ENCODE results near the gene EHBP1L1.

The EHBP1L1 gene

DNA sequence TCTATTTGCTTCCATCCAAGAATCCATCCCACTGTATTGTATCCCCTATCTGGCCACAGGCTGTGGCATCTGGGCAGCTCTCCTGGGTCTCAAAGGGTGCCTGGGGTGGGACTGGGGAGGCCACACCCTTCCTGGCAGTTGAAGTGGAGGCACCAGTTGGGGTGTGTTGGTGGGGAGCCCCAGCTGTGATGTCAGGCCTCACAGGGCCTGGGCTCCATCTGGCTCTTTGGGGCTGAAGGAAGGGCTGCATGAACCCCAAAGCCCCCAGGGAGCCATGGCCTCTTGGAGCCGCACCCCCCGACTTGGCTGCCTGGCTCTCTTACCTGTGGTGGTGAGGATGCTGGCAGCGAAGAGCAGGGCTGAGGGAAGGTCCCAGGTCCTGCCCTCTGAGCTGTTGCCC lies 19.3 kb downstream of the EHBP1L1 start:
- no peak for DNase-seq (ENCODE audit: low read depth)

DNA sequence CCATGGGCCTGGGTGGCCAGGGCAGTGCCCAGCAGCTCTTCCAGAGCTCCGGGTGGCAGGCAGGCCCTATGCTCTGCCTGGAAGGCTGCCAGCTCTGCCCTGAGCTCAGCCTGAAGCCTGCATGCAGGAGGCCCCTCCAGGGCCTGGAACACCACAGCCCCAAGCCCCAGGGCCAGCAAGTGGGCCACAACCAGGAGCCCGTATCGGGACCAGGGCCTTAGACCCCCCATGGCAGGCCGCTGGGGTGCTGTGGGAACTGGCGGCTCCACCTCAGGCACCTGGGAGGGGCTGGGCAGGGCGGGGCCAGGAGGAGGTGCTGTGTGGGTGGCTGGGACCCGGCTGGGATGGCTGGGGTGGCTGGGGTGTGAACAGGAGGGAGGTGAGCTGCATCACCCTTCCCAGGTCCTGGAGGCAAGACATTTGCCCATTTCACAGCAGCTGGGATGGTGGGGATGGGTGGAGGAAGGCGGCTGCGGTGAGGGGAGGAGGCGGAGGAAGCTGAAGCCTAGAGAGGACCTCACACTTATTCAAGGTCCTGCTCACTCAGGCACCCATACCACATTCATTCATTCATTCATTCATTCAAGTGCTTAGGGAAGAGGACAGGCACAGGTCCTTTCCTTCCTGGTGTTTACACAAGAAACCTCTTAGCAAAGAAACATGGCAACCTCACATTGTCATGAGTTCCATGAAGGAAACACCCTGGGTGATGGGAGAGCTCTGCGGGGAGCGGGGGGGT lies 19.9 kb downstream of the EHBP1L1 start, which contains the start of gene KCNK7:
KCNK7 (minus strand) TSS at position 258 of the 739 bp plus-strand sequence; CDS start at position 230, 28 bp downstream.
- DNase-seq (ENCODE audit: low read depth) = no peak

DNA sequence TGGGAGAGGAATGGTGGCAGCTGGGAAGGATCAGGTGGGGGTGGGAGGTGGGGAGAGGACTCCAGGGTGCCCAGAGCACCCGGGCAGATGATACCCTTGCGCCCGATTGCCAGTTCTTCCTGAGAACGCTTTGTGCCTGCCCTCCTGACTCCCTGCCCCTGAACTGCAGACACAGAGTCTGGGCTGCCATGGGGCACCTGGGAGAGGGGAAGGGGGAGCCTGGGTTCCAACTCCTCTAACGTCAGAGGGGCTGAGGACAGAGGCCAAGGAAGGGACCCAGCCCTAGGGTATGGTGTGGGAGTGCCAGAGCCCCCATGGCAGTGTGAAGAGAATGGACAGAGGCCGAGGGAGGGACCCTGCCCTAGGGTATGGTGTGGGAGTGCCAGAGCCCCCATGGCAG lies 20.7 kb downstream of the EHBP1L1 start:
- DNase-seq (ENCODE audit: low read depth) = no peak

DNA sequence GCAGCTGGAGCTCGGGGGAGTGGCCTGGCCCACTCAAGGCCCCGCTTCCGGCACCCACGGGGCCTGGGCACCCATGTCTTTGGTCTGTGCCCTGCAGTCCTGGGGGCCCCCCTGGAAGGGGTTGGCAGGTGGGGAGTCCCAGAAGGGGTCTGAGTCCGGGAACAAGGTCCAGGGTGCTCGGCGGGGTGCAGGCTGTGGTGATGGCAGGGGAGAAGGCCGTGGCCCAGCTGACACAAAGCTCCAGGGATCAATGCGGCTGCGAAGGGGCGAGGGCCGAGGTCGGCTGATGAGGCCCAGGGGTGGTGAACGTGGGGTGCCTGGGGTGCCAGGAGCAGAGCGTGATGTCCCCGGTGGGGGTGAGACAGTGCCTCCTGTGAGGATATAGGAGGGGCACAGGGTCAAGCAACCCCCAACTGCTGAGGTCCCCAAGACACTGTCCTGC lies 22.4 kb downstream of the EHBP1L1 start:
- no peak for DNase-seq (ENCODE audit: low read depth)

DNA sequence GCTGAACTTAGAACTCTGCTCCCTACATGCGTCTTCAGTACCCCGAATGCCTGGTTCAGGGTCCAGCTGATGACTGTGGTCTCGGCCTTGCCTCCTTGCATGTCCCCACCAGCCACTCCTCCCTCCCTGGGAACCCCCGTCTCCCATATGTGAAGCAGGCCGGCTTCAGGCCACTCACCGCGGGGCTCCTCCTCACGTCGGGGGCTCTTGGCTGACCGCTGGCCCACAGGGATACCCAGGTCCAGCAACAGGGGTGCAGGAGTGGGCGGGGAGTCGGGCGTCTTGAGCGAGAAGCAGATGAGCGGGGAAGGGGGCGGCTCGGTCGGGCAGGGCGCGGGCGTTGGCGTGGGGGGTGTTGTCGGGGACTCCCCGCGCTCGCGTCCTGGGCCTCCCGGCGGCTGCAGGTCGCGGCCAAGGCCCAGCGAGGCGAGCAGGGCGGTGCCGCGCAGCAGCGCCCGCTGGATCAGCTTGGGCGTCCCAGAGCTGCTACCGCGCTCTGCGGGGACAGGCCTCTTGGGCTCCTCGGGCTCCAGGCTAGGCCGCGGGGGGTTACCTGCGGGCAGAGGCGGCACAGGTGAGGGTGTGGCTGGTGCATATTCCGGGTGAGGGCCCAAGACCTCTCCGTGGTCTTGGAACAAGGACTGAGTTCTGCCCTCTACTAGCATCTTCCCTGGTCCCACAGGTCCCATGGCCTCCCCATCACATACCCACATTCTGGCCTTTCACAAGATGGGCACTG lies 23.5 kb downstream of the EHBP1L1 start:
- DNase-seq (ENCODE audit: low read depth) = no peak

DNA sequence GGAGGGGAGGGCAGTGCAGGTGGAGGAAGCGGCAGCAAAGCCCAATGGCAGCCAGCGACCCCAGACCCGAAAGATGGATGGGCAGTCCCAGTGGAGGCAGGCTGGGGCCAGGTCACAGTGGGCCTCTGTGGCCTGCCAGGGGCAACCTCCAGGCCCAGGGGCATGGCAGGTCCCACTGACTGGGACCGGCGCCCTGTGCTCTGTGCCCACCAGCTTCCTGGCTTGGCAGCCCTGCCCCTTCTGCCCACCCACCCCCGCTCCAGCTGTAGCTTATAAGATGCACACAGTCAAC lies 24.0 kb downstream of the EHBP1L1 start:
- no peak for DNase-seq (ENCODE audit: low read depth)

DNA sequence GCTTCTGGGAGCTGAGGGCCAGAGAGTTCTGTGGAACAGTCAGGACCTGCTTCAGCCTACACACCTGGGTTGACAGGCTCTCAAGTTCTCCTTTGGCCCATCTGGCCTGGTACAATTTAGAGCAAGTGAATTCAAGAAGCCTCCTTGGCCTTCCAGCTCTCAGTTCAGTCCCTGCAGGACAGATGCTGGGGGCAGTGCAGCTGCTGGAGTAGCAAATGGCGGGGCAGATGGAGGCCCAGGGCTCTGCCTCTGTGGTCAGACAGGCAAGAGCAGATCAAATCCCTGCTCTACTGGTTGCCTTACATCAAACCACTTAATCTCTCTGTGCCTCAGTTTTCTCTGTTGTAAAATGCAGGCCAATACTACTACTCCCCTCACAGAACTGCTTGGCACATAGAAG lies 28.4 kb downstream of the EHBP1L1 start:
- no peak for DNase-seq (ENCODE audit: low read depth)

DNA sequence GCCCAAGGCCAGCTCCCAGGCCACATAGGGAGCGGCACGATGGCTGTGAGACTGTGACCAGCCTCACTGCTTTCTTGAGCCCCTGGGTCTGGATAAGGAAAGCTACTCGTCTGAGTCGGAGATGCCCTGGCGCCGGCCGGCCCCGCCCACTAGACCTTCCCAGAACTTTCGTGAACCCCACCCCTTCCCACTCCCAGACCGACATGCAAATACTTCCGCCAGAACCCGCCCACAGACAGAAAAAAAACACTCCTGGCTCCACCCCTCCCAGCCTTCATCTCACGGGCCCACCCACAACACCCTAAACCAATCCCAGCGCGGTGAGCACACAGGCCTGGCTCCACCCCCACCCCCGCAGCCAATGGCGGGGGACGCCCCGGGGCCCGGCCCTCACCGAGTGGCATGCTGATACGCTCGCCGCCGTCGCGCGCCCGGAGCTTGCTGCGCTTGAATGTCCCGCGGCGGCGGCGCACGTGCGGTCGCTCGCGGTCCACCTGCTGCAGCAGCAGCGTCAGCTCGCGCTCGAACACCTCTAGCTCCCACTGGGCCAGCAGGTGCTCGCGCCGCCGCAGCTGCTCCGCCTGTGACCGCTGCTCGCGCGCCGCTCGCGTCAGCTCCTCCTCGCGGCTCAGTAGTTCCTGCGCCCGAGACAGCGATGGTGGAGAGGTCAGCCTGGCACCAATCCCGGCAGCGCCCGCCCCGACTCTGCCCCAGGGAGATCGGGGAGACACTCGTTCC lies 31.2 kb downstream of the EHBP1L1 start:
- no peak for DNase-seq (ENCODE audit: low read depth)

DNA sequence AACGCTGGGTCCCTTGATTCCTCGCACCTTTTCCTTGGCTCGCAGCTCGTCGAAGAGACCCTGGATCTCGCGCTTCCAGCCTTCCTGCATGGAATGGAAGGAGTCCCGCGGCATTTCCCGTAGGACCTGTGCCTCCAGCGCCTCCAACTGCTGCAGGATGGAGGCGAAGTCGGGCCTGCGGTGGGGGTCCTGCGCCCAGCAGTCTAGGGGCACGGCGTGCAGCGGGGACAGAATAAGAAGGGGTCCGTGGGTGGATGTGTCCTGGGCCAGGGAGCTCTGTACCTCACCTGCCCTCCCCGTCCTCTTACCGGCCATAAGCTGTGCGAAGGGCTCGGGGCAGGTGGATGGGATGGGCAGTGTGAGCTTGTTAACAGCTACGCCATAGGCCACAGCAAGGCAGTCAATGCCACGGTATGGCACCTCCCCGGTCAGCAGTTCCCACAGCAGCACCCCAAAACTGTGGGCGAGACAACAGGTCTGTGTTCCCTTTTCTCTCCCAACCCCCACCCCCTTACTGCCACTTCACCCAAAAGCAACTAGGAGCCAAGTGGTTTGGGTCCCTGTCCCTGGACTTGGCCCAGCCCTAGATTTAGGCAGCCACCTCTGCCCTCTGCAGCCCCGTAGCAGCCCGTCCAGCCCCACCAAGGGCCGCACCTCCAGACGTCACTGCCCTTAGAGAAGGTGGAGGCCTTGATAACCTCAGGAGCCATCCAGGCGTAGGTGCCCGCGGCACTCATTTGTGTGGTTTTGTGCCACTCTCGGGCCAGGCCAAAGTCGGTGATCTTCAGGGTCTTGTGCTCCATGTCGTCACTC lies 32.0 kb downstream of the EHBP1L1 start:
- no peak for DNase-seq (ENCODE audit: low read depth)

DNA sequence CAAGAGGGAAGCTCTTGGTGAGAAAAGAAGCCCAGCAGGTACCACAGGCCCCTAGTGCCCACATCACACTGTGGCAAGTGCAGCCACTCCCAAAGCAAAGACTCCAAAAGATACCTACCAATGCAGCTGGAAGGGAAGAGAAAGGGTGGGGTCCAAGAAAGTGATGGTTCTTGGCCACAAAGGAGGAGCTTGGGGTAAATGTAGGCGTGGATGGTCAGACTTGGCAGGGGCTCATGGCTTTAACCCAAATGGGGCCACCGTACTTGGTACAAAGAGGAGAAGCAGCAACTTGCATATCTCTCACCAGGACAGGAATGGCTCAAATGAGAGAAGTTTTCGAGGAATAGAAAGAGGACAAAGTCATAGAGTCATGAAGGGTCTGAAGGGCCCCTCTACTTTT lies 33.4 kb downstream of the EHBP1L1 start:
- DNase-seq (ENCODE audit: low read depth) = no peak

DNA sequence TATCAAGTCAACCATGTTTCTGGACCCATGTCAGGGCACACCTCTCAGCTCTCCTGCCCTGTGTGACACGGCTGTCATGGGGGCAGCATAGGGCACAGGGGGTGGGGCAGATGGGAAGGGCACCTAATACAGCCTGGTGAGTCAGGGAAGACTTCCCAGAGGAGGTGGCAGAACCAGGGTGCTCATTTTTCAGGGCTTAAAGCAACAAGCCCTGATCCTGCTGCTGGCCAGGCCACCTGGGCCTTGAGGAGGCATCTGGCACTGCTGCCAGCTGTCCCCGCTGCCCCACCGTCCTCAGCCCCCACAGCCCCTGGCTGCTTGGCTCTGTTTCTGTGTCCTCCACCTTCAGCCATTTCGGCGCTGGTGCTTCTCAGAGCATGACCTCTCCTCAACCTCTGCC lies 33.8 kb downstream of the EHBP1L1 start:
- no peak for DNase-seq (ENCODE audit: low read depth)

DNA sequence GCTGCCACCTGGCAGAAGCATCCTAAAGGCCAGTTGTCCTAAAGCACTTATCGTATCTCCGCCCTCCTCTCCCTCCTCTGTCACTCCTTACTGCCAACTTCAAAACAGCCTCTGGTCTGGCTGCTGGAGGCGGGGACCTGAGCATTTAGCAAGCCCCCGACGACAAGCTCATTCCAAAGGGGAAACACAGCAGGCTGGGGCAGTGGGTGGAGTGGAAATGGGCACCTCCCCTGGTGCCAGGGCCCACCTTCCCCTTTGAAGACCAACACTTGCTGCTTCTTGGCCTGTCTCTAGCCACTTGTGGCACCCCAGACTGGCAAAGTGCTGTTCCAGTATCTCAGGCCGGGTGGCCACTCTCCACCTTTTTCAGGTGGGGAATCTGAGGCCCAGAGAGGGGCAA lies 34.6 kb downstream of the EHBP1L1 start:
- DNase-seq (ENCODE audit: low read depth) = no peak

DNA sequence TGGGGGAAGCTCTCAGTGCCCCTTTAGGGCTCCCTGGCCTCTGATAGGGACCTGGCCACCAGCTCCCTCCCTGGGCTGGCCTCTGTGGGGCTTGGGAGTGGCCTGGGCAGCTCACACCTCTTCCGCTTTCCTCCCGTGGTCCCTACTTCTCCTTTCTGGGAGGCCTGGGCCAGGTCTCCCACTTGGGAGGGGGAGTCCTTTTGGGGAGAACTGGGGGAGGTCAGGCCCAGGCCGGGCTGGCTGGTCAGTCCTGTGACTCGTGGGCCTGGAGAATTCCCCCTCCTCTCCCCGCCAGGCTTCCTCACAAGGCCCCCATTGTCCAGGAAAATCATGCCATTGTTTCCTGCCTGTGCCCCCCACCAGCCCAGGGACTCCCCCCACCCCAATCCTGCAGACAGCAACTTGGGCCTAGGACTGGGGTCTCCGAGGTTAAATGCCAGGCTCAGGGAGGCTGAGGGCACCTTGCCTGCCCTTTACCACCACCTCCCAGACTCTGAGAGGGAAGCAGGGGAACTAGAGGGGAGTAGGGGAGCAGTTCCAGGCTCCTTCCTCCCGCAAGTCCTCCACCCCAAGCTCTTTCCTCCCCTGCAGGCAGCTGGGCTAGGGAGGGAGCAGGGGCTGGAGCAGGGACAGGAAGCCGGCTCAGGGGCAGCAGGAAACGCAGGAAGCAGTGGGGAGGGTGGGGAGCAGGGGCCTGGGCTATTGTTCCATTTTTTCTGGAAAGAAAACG lies 35.3 kb downstream of the EHBP1L1 start:
- no peak for DNase-seq (ENCODE audit: low read depth)

DNA sequence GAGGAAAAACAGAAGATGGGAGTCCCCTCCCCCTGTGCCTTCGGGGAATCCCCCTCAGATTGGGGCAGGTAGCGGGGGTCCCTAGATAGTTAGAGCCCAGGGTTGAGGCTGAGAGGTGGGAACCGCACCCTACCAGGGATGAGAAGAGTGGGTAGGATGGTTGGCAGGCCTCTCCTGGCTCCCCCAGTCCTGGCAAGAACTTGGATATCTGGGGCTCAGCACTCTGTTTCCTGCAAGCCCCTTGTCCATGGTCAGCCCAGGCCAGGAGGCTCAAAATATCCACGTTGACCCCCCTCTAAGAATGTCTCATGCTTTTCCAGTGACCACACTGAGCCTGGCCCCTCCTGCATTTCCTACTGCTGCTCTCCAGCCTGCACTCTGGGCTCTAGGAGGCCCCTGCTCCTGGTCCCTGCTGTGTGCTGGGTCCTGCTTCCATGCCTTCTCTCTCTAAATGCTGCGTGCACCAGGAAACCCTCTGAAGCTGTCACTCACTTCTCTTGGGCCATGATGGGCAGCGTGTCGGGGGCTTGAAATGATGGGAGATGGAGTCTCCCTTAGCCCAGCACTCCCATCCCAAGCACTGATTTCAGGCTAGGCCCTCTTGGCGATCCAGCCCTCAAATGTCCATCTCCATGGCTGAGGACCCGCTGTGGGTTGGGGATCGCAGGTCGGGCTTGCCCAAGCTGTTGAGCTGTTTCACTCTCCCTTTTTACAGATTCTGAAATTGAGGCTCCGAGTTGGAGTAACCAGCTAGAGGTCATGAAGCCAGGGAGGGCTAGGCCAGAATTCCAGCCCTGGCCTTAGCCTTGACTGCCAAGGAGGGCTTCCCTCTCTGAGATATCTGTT lies 36.1 kb downstream of the EHBP1L1 start:
- no peak for DNase-seq (ENCODE audit: low read depth)

DNA sequence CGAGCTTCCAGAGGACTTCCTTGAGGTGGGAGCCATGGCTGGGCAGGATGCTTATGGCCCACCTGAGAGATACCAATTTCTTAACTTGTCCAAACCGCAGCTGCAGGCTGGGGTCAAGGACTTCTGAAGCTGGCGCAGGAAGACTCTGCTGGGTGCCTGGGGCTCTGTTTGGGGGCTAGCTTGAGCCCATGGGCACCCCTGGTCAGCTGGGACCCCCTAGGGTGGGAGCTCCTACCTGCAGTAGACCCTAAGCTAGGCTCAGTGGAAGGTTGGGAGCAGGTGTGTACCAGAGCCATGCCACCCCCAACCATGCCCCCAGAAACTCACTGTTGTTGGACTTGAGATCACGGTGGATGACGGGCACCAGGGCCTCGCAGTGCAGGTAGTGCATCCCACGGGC lies 36.8 kb downstream of the EHBP1L1 start:
- no peak for DNase-seq (ENCODE audit: low read depth)

DNA sequence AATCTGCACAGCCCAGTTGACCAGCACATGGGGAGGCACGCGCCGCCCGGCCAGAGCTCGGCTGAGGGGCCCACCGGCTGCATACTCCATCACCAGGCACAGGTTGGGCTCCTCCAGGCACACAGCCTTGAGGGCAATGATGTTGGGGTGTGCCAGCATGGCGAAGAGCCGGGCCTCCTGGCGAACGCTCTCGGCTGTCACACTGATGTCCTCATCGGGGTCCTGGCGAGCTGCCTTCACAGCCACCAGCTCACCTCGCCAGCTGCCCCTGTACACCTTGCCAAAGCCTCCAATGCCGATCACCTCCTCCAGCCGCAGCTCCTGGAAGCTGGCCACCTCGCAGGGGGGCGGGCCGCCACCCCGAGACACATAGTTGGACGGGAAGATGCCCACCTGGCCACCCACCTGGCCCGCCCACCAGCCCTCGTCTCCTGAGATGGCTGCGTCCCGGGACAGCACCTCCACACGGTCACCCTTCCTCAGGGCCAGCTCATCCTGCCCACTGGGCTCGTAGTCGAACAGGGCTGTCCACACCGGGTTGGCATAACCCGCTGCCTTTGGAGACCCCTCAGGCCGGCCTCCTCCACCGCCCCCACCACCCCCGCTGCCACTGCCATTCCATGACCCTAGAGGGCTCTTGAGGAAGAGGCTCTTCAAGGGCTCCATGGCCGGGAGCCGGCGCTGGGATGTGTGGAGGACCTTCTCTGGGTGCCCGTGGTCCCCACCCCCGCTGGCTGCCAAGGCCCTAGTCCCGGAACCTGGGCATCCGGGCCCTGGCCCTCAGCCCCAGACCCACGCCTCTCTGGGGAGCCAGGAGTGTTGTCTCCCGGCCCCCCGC lies 37.5 kb downstream of the EHBP1L1 start:
- no peak for DNase-seq (ENCODE audit: low read depth)

DNA sequence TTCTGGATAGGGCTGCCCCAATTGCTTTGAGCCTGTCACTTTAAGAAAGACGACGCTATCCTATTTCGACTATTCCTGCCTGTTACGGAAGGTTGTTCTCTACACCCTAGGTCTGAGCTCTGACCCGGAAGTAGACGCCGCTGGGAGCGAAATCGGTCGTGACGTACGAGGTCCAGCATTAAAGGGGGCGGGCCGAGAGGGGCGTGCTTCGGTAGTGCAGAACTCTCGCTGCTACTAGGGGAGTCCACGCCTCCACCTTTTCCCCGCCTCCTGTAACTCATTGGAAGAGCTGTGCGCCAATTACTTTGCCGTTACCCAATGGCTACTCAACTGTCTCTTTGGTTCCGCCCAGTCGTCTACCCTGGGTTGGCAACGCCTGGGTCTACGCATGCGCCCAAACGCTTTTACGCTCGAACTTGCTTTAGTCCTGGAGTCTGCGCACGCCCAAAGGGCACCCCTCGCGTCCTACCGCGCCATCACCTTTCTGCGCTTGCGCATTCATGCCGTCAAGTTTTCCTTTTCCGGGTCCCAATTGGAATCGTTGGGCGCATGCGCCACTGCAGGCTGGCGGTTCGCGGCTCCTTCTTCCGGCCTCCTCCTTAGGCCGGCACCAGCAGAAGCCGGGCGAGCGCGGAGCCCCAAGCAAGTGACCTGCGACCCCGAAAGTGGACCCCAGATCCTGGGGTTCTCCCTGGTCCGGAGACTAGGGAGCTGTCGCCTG lies 39.5 kb downstream of the EHBP1L1 start, which contains the start of gene PCNX3:
PCNX3 (plus strand) TSS at position 548 of the 721 bp plus-strand sequence. CDS start 536 bp downstream, outside the sequence.
- DNase-seq (ENCODE audit: low read depth) = peak; percentile 100

DNA sequence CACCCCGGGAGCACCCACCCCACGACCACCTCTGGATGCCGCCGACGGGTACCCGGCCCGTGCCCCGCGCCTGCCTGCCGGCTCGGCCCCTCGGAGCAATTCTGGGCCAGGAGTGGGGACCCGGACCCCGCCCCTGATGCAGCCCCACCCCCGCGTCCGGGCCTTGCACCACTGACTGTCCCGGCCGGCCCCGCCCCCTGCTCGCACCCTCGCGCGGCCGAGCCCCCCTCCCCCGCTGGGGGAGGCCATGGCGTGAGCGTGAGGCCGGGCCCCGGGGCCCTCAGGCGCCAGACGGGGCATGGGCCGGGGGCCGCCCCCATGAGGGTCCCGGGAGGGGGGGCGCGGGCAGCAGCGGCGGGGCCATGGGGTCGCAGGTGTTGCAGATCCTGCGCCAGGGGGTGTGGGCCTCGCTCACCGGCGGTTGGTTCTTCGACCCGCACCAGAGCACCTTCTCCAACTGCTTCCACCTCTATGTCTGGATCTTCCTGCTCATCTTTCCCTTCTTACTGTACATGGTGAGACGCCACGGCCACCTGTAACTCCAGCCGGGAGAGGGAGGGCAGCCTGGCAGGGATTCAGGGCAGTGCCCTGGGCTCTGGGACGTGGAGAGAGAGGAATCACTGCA lies 40.2 kb downstream of the EHBP1L1 start:
- DNase-seq (ENCODE audit: low read depth) = peak; percentile 24

Data from activated gamma-delta T cell treated with anti-CD3 and anti-CD28 coated beads, Interleukin-2, amount 50 U/mL, for 16 hours (primary cell).